RWPE2 (cell line): ENCODE data around the gene NFKB1.
A peak's percentile ranks its signal among the peaks of the same experiment; 100 is the strongest.

Experiments
- ATAC-seq: fragments of 200-7000 bp; cut with Tn5 transposase; 3 replicates; pipeline ENCODE4 v1.9.1; 2021; ENCODE audit warnings: low read depth
- DNase-seq: peaks from one replicate; pipeline ENCODE4 v3.0.0-alpha.2; 2020; ENCODE audit warnings: low spot score
- H3K27ac ChIP-seq: fragments of 450-650 bp; 2 replicates; pipeline ENCODE4 v1.5.1; 2017; ENCODE audit warnings: mild to moderate bottlenecking; ENCODE audit not compliant: poor library complexity, severe bottlenecking
- H3K27me3 ChIP-seq: fragments of 250-450 bp; sonication (Bioruptor Pico); 2 replicates; pipeline ENCODE4 v1.5.1; 2021; ENCODE audit warnings: mild to moderate bottlenecking, moderate library complexity; ENCODE audit not compliant: insufficient read depth, poor library complexity, severe bottlenecking
- H3K36me3 ChIP-seq: fragments of 250-450 bp; sonication (Bioruptor Pico); 2 replicates; pipeline ENCODE4 v1.5.1; 2020; ENCODE audit warnings: low read depth, mild to moderate bottlenecking, moderate library complexity
- H3K4me1 ChIP-seq: fragments of 250-450 bp; sonication (Bioruptor Pico); 2 replicates; pipeline ENCODE4 v1.5.1; 2021; ENCODE audit warnings: mild to moderate bottlenecking, moderate library complexity; ENCODE audit not compliant: insufficient read depth, poor library complexity, severe bottlenecking
- H3K4me3 ChIP-seq: fragments of 250-450 bp; sonication (Bioruptor Pico); 2 replicates; pipeline ENCODE4 v1.5.1; 2021; ENCODE audit warnings: mild to moderate bottlenecking, moderate library complexity; ENCODE audit not compliant: severe bottlenecking
- H3K9me3 ChIP-seq: fragments of 250-450 bp; sonication (Bioruptor Pico); 2 replicates; pipeline ENCODE4 v1.5.1; 2021; ENCODE audit warnings: mild to moderate bottlenecking, moderate library complexity; ENCODE audit not compliant: severe bottlenecking
- TF ChIP-seq, protein P1 (sequence below): fragments of 450-650 bp; IDR thresholded peaks from one replicate; pipeline ENCODE4 v1.5.1; 2017; ENCODE audit warnings: mild to moderate bottlenecking, moderate library complexity; ENCODE audit not compliant: poor library complexity, severe bottlenecking

NFKB1 gene

DNA sequence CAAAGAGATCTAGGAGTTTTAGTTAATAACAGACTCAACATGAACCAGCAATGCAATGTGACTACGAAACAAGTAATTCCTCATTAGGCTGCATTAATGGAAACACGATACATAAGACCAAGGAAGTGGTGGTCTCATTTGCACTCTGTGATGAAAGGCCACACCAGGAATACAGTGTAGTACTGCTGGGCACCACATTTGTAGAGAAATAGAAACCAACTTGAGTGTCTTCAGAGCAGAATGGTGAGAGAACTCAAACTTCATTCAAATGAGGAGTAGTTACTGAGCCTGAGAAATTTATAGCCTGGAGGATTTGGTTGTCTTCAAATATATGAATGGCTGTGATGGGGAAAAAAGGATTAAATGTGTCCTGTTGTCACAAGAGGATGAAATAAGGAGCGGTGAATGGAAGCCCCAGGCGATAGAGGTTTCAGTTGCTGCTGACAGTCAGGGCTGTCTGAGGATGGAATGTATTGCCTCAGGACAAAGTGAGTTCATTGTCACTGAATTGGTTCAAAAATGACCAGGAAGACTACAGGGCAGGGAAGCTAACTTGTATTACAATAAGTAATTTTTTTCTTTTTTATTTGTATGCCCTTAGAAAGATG, 50.9 kb downstream of the NFKB1 start:
- H3K9me3 ChIP-seq, result no peaks in the 10 kb centered on the region
- no peak for ATAC-seq
- H3K36me3 ChIP-seq, result no peaks in the 10 kb centered on the region; the same call in 1 of the 2 replicates
- H3K27me3 ChIP-seq, result no peaks in the 10 kb centered on the region
- DNase-seq, result no peak
- H3K4me1 ChIP-seq, result peaks cover 5% of the 10 kb centered on the region
- H3K27ac ChIP-seq, result no peak overlapping the region
- TF ChIP-seq, protein P1, sequence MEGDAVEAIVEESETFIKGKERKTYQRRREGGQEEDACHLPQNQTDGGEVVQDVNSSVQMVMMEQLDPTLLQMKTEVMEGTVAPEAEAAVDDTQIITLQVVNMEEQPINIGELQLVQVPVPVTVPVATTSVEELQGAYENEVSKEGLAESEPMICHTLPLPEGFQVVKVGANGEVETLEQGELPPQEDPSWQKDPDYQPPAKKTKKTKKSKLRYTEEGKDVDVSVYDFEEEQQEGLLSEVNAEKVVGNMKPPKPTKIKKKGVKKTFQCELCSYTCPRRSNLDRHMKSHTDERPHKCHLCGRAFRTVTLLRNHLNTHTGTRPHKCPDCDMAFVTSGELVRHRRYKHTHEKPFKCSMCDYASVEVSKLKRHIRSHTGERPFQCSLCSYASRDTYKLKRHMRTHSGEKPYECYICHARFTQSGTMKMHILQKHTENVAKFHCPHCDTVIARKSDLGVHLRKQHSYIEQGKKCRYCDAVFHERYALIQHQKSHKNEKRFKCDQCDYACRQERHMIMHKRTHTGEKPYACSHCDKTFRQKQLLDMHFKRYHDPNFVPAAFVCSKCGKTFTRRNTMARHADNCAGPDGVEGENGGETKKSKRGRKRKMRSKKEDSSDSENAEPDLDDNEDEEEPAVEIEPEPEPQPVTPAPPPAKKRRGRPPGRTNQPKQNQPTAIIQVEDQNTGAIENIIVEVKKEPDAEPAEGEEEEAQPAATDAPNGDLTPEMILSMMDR, result no peak
- H3K4me3 ChIP-seq, result no peak overlapping the region

DNA sequence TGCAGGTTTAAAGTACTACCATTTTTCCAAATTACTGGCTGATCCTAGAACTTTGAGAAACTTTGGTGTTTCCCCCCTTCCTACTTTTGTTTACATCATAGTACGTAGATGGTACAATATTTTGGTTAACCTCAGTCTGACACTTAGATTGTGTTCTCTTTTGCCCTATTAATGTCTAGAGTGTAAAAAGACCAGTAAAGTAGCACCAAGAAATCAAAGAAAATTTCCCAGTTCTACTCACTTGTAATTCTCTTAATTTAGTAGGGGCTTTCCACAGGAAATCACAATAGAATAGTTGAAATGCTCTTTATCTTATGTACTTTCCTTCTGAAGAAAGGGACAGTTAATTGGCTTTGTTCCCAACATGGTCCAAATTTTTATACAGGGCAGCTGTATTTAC, 51.6 kb downstream of the NFKB1 start:
- no peaks in the 10 kb centered on the region for H3K9me3 ChIP-seq
- no peak for DNase-seq
- H3K4me3 ChIP-seq, result no peak overlapping the region
- ATAC-seq, result no peak
- peaks cover 5% of the 10 kb centered on the region for H3K4me1 ChIP-seq
- no peak overlapping the region for H3K27ac ChIP-seq
- H3K36me3 ChIP-seq, result no peaks in the 10 kb centered on the region; the same call in 1 of the 2 replicates
- TF ChIP-seq, protein P1, result no peak
- no peaks in the 10 kb centered on the region for H3K27me3 ChIP-seq

GRCh38 chr4:102553982-102554381, 52.8 kb downstream of the NFKB1 start:
- Histone ChIP-seq H3K4me1 (peaks cover 5% of the 10 kb centered on the region), H3K27me3 (no peaks in the 10 kb centered on the region), H3K4me3 (no peak overlapping the region), H3K36me3 (no peaks in the 10 kb centered on the region; the same call in 1 of the 2 replicates), H3K9me3 (no peaks in the 10 kb centered on the region), H3K27ac (no peak overlapping the region)
- peak; percentile 35; the same call in 1 of the 3 replicates for ATAC-seq
- TF ChIP-seq, protein P1, result no peak
- no peak for DNase-seq

DNA sequence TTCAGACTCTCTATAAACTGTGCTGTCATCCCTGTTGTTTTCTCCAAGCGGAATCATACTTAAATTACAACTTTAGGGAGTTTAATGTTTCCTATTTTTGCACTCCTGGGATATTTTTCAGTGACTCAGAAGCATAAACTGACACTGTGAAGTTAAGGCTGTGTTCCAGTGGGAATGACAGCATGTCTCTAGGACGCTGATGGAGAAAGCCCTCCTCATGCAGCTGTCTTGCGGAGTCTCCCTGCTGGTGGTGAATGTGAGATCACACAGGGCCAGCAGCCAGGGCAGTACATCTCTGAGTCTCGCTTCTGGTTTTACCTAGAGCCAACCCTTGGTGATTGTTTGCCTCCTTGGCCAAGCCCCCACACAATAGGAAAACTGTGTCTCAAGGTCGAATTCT, 53.3 kb downstream of the NFKB1 start:
- no peak for ATAC-seq
- TF ChIP-seq, protein P1, result no peak
- H3K36me3 ChIP-seq, result no peaks in the 10 kb centered on the region; the same call in 1 of the 2 replicates
- no peak overlapping the region for H3K27ac ChIP-seq
- DNase-seq, result no peak
- no peaks in the 10 kb centered on the region for H3K27me3 ChIP-seq
- H3K4me1 ChIP-seq, result peaks cover 5% of the 10 kb centered on the region
- no peaks in the 10 kb centered on the region for H3K9me3 ChIP-seq
- no peak overlapping the region for H3K4me3 ChIP-seq

DNA sequence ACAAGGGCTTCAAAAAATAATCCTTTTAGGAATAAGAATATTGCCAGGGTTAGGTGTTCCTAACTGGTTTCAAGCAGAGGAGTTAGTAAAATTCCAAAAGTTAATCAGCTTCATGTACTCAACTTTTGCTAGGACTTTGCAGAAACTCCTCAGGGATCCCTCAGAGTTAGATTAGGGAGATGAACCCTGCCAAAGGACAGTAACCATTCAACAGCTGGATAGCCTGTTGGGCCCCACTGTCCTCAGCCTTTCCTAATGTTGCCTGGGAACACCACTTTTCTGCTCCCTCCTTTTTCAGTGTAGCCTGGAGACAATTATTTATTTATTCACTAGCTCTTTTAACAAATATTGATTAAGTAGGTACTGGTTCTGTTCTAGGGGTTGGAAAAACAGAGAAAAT, 53.8 kb downstream of the NFKB1 start:
- DNase-seq, result no peak
- Histone ChIP-seq H3K36me3 (peaks cover under 1% of the 10 kb centered on the region; the same call in 1 of the 2 replicates), H3K4me1 (peaks cover 5% of the 10 kb centered on the region), H3K4me3 (no peak overlapping the region), H3K27me3 (no peaks in the 10 kb centered on the region), H3K27ac (no peak overlapping the region), H3K9me3 (no peaks in the 10 kb centered on the region)
- TF ChIP-seq, protein P1, result no peak
- no peak for ATAC-seq
